SH-SY5Y (cell line): Measurements from ENCODE around the gene MAEL.

Experiments used
- GATA2 ChIP-seq: IDR thresholded peaks from 2 replicates; pipeline ENCODE4 v1.6.1; 2011; ENCODE audit warnings: mild to moderate bottlenecking, low read depth, low read length
- GATA3 ChIP-seq: IDR thresholded peaks from 2 replicates; pipeline ENCODE4 v1.6.1; 2011; ENCODE audit warnings: low read depth, mild to moderate bottlenecking, low read length, moderate library complexity

Gene MAEL

DNA sequence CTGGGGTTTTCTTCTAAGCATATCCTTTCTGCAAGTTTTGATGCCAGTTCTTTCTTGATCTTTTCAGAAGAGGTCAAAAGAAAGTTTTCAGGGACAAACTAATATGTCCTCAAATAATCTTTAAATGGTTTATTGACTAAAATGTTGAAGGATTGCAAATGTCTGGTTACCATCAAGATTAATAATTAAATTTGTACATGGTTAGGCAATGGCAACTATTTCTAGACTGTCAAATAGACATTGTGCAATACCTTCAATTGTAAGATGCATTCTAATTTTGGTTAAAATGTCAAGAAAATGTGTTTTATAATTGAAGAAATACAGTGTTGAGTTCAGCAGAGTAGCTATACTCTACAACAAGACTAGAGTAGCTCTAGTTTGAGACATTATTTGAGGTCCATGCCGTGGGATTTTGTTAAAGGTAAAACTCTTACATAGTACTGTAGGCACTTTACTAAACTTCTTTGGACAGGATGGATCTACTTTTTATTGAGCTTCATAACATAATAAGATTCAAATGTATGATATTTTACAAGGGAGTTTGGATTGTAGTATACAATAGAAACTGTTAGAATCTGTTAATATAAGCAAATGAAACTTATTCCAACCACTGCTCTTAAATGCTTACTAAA lies 22.6 kb downstream of the MAEL start:
- TF ChIP-seq GATA2 (no peak), GATA3 (no peak)

DNA sequence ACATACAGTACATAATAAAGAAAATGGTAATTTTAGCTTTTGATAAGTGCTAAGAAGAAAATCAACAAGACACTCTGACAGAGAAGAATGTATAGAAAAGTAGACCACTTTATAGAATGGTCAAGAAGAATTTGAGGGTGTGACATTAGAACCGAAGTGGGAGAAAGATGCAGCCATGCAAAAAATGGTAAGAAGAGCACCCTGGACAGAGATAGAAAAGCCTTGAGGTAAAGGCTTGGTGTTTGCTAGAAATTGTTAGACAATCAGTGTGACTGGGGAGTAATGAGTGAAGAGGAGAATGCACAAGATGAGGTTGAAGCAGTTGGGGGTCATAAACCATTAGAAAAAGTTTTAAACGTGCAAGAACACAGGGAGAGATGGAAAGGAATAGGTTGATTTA lies 23.5 kb downstream of the MAEL start:
- no peak for TF ChIP-seq GATA2
- TF ChIP-seq GATA3 = no peak

DNA sequence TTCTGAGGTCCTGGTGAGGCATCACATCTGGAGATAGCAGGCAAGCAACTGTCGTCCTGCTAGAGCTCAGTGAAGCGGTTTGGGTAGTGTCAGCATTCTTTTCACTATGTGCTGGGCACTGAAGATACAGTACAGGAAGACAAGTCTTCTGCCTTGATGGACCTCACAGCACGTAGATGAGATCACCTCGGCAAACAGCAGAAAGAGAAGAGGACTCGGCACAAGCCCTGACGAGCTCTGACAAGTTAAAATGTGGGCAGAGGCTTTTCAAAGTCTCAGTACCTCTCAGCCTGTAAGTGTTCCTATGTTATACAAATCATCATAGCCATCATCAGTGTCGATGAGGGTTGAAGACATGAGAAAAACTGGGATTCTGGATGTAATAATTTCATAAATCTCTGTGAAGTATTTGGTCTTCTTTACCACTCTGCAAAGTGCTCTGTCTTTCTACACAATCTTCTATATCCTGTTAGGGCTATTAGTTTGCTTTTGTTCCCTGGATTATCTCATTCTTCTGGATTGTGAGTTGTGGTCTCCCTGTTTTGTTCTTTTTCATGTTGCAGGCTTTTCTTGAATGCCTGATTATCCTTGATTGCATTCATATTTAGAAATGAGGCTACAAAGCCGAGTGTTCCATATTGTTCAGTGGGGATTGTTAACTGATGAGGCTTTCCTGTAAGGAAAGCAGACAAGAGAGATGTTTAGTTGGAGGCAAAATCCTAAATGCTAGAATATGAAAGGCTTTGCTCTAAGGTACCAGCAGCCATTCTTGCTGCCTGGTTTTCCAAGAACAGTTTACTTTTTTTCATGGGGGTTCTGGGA lies 24.2 kb downstream of the MAEL start:
- no peak for TF ChIP-seq GATA3
- TF ChIP-seq GATA2 = no peak

DNA sequence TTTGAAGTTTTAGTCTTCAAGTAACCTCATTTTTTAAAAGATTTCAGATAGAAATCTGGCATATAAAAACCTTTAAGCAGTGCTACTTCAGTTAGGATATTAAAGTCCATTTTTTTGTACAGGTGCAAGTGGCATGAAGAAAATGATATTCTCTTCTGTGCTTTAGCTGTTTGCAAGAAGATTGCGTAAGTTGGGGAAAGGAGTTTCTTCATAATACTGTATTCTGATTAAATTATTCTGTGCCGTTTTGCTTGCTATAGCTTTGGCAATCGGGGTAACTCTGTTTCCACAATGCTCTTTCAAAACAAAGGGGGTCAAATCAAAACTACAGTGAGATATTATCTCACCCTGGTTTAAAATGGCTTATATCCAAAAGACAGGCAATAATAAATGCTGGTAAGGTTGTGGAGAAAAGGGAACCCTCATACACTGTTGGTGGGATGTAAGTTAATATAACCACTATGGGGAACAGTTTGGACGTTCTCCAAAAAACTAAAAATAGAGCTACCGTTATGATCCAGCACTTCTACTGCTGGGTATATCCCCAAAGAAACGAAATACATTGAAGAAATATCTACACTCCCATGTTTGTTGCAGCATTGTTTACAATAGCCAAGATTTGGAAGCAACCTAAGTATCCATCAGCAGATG lies 27.1 kb downstream of the MAEL start:
- TF ChIP-seq GATA3 = no peak
- no peak for TF ChIP-seq GATA2

DNA sequence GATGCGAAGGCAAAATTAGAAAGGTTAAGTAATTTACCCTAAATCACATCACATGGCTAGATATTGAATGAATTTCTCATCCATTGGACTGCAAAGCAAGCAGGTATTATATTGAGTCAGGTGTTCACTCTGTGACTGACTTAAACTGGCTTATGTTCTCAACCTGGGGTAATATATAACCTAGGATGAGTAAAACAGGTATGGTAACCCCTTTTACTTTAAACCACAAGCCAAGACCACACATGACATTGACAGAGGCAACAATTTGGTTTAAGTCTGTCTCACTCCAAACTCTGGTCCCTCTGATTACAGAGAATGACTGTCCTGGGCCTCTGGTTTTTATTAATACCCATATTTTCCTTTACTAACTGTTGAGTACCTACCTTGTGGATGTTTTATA lies 33.3 kb downstream of the MAEL start:
- TF ChIP-seq GATA2 = no peak
- no peak for TF ChIP-seq GATA3

DNA sequence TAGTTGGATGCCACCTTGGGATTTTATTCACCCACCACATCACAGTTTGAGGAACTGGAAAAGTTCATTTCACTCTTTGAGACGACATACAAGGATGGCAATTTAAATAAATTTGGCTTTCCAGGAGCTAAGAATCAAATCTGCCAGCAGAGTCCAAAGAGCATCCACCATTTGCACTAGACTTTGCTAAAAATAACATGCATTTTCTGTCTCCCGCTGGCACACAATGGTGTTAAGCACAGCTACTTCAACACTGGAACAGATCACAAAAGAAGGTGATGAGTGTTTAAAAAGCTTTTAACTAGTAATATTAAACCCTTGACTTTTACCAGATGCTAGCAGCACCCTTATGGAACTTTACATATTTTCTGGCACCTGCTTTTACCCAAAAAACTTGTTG lies 44.6 kb downstream of the MAEL start:
- TF ChIP-seq GATA2 = no peak
- TF ChIP-seq GATA3 = no peak

DNA sequence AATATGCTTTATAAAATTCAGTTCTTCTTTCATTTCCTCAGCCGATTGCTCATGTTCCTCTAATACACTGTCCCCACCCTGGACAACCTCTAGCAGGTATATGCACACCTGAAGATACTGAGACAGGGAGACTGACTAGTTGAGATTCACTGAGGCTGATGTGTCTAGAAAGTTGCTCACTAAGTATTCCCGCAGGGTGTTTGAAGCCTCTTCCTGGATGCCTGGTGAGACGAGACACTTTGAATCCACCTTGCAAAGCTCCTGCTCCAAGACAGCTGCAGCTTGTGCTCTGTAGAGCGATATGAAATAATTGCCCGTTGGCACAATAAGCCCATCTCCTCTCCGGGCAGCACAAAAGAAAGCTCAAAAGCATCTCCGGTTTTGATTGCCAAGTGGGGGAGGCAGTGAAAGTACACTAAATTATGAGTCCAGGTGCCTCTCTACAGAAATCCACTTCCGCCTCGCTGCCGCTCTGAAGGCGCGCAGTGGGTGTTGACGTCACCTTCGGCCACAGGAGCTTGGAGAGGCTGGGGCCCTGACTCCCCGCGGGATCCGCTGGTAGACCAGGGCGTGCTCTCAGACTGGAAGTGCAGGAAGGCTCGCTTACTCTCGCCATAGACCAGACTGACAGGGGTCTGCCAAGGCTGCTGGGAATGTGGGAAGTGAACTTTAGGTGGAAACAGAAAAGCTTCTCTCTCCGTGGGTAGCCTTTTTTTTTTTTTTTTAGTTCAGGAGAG lies 54.8 kb downstream of the MAEL start:
- TF ChIP-seq GATA2 = no peak
- TF ChIP-seq GATA3 = no peak

DNA sequence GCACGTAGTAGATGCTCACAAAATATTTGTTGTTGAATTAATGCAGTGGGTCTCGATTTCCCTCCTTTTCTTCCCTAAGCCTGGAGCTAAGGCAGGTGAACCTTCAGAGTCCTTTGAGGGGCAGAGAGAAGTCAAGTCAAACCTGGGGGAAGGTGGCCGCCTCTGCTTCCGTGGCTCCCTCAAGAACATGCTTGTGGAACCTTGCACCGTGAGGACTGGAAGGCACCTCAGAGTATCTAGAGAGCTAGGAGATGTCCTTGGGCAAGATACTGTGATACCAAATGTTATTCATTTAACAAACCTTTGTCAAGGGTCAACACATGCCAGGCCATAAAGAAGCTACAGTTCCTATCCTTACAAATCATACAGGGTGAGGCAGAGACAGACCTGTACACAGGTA lies 62.8 kb downstream of the MAEL start:
- TF ChIP-seq GATA3 (no peak), GATA2 (no peak)

DNA sequence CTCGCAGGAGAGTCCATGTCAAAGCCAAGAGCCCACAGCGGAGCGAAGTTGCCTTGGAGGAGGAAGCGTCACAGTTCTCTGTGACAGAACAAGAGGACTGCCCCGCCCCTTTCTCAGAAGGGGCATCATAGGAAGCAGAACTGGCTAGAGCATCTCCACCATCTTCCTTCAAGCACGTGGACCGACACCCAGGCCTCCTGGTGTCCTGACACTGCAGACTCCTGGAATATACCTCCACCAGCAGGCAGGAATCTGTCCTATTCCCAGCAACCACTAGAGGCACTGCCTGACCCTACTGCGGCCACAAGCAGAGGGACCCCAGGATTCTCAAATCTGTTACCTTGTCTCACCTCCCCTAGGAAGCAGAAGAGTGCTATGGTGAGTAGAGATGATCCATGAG lies 63.3 kb downstream of the MAEL start:
- TF ChIP-seq GATA3 = no peak
- TF ChIP-seq GATA2 = no peak

DNA sequence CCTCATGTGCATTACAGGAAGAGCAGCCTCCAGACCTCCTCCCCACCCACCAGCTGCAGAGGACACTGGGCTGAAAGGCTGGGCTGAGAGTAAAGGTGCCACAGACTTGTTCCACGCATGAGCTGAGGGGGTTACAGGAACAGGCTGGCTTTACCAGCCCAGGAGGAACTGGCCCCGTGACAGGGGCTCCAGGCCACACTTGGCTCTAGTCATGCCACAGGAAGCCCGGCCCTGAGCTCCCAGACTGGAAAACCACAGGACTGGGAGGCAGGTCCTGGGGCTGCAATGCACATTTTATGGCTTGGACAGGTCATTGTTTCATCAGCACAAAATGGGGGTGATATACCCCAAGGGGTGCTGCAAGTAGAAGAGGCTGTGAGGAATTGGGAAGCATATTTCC lies 65.5 kb downstream of the MAEL start:
- TF ChIP-seq GATA2 = no peak
- no peak for TF ChIP-seq GATA3

DNA sequence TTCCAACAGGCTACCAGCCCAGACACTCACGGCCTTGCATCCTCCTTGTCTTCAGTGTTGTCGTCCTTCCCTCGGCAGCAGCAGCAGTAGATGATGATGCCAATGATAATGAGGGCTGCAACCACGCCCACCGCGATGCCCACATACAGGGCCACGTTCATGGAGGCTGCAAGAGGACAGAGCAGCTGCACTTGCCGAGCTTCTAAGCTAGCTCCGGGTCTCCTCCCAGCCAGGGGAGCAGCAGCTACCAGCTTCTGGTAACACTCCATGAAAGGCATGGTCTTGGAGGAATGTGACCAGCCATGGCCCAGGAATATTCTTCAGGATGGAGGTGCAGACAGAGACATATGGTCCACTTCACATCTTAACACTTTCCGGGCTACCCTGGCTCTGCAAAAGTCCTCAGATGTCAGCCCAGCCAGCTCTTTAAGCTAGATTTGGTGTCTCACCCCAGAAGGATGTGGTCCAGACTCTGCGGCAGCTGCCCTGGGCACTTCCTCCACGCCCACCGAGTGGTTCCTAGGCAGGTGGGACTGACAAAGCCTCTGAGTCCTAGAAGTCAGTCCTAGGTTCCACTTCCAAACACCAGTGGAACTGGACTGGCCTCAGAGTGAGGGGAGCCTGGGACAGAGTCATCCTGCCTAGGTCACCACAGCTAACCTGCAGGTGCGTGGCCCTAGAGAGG lies 66.0 kb downstream of the MAEL start:
- TF ChIP-seq GATA3 = no peak
- no peak for TF ChIP-seq GATA2

DNA sequence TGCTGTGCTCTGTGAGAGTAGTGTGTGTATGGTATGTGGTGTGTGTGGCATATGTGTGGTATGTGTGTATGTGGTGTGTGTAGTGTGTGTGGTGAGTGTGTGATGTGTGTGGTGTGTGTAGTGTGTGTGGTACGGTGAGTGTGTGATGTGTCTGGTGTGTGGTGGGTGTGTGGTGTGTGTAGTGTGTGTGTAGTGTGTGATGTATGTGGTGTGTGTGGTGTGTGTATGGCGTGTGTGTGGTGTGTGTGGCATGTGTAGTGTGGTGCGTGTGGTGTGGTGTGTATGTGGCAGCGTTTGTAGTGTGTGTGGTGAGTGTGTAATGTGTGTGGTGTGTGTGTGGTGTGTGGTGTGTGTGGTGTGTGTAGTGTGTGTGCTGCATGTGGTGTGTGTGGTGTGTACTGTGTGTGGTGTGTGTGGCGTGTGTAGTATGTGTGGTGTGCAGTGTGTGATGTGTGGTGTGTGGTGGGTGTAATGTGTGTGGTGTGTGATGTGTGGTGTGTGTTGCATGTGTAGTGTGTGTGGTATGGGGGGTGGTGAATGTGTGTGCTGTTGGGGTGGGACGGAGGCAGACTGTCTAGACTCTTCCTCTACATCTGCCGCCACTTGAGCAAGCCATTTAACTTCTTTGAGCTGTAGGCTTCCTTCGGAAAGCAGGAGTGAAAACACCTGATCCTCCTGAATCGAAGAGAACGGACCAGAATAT lies 67.6 kb downstream of the MAEL start:
- TF ChIP-seq GATA2 = no peak
- no peak for TF ChIP-seq GATA3

DNA sequence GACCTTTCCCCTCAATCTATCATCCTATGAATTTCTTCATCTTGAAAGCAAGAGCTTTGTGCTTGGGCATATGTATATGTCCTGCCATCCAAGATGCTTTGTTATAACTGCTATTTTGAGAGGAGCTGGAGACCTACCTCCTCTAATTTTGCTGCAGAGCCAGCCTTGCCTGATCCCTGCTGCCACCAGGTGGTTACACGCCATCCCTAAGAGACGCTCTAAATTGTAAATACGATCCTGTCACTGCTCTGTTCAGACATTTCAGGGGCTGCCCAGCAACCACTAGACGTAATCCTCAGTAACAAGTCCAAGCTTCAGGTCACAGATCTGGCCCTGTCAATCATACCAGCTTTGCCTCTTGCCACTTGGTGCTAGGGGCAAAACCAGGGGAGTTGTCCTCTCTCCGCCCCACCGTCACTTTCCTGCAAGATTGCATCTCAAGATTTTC lies 68.2 kb downstream of the MAEL start:
- no peak for TF ChIP-seq GATA2
